ENCODE results near the gene EPHX1.

DNA sequence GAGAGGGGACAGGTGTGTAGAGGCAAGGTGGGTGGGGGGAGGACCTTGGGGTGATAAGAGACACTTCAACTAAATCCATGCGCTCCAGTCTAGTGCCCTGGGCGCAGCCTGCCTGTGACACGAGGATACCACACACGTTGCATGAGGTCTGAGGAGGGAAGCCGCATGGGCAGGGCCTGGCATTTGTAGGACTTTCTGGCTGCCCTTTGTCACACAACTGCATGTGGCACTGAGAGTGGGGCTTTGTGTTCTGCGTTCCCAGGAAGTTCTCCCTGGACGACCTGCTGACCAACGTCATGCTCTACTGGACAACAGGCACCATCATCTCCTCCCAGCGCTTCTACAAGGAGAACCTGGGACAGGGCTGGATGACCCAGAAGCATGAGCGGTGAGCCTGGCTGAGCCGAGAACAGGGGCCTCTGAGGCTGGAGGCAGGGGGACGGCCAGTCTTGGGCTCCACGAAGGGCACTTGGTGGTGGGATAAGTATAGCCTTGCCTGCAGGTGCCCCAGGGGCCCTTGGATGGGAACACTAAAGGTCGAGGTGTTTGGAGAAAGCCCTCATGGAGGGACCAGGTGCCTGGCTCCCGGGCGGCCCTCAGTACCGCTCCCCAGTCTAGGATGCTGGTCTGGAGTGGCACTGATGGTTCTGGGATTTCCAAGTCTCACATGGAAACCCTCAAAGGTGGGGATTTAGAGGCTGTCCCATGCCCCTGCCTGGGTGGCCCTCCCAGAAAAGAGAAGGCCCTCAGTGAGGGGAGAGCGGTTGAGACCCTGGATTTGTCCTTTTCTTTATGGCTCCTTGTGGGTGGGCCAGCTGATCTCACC lies 34.5 kb downstream of the EPHX1 start:
- TF ChIP-seq ZNF274 (IDR thresholded peaks at IDR 0.05; ENCODE audit: insufficient read depth, insufficient read length) (no peak), MEF2A (IDR thresholded peaks at IDR 0.05; ENCODE audit: insufficient read depth, low read depth, low read length) (no peak), POLR2AphosphoS5 (IDR thresholded peaks at IDR 0.05; ENCODE audit: low read length) (no peak), POLR2AphosphoS2 (IDR thresholded peaks at IDR 0.05; ENCODE audit: low read depth, low read length) (no peak), EZH2 (IDR thresholded peaks at IDR 0.05; ENCODE audit: borderline replicate concordance, control insufficient read depth, low read depth, low read length) (no peak), MTA3 (IDR thresholded peaks at IDR 0.05; ENCODE audit: borderline replicate concordance, low read length) (no peak), RCOR1 (conservative IDR thresholded peaks at IDR 0.05; ENCODE audit: low read depth, low read length) (no peak)
- TF ChIP-seq, protein P1, sequence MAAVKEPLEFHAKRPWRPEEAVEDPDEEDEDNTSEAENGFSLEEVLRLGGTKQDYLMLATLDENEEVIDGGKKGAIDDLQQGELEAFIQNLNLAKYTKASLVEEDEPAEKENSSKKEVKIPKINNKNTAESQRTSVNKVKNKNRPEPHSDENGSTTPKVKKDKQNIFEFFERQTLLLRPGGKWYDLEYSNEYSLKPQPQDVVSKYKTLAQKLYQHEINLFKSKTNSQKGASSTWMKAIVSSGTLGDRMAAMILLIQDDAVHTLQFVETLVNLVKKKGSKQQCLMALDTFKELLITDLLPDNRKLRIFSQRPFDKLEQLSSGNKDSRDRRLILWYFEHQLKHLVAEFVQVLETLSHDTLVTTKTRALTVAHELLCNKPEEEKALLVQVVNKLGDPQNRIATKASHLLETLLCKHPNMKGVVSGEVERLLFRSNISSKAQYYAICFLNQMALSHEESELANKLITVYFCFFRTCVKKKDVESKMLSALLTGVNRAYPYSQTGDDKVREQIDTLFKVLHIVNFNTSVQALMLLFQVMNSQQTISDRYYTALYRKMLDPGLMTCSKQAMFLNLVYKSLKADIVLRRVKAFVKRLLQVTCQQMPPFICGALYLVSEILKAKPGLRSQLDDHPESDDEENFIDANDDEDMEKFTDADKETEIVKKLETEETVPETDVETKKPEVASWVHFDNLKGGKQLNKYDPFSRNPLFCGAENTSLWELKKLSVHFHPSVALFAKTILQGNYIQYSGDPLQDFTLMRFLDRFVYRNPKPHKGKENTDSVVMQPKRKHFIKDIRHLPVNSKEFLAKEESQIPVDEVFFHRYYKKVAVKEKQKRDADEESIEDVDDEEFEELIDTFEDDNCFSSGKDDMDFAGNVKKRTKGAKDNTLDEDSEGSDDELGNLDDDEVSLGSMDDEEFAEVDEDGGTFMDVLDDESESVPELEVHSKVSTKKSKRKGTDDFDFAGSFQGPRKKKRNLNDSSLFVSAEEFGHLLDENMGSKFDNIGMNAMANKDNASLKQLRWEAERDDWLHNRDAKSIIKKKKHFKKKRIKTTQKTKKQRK (IDR thresholded peaks at IDR 0.05; ENCODE audit: low read depth, low read length) = no peak
